GM04503 (cell line): ENCODE measurements around the gene KCNN3.
A peak's percentile ranks its signal among the peaks of the same experiment; 100 is the strongest.

Experiments used
- DNase-seq: peaks from one replicate; pipeline ENCODE4 v3.0.0-alpha.2; 2012; ENCODE audit warnings: low read depth

The KCNN3 gene

DNA sequence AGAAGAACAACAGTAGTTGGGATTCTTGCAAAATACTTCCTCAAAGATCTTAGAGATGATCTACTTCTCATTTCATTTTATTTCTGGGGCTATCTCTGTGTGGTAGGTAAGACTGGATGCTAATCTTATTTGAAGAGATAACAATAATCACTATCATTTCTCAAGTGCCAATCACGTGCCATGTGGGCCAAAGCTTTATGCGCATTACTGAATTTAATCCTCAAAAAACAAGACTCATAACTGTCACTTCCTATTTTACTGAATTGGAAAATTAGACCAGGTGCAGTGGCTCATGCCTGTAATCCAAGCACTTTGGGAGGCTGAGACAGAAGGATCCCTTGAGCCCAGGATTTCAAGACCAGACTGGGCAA lies 121.7 kb downstream of the KCNN3 start:
- no peak for DNase-seq

- DNase-seq: no peak
Measured at GRCh38 chr1:154747740-154748404, 122.2 kb downstream of the KCNN3 start.

DNA sequence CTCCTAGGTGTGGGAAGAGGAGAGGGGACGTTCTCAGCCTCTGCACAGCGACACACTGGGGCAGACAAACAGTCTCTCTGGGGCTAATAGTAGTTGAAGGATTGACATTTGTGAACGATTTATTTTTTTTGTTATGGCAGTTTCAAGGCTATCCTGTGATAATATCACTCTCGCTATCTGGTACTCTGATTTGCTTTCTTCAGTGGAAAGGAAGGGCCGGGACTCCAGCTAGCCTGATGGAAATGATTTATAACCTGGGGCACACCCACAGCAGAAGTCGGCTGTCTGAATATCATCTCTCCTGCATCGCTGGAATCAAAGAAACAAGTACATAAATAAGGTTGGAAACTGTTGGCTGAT lies 122.7 kb downstream of the KCNN3 start:
- DNase-seq: no peak

DNA sequence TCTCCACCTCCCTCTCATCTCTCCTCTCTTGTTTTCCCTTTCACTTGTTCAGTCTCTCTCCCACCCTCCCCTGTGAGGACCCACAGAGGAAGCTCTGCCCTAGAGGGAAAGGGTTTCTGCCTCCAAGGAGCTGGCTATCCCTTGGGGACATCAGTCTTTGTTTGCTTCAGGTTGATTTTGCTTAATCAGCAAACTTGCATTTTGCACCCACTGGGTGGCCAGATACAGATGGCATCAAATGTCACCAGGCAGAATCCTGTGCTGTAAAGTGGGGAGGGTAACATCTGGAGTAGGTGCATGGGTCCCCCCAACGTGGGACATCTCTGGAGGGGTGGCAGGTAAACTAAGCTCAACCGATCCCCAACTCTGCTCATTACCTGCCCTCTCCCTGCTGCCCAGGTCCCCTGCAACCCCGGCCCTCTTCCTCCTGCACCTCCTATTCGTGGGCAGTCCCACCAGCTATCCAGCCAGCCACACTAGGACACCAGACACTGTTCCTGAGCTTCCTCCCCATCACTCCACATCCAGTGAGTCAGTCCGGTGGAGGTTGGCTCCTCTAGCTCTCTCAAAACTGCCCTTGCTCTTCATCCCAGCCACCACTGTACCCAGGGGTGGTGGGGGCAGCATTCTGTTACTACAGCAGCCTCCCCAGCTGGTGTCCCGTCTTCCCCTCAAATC lies 123.3 kb downstream of the KCNN3 start:
- DNase-seq: no peak

- DNase-seq: no peak
Measured at GRCh38 chr1:154745750-154746425, 124.2 kb downstream of the KCNN3 start.

GRCh38 chr1:154745286-154745731 lies 124.8 kb downstream of the KCNN3 start:
- no peak for DNase-seq

DNA sequence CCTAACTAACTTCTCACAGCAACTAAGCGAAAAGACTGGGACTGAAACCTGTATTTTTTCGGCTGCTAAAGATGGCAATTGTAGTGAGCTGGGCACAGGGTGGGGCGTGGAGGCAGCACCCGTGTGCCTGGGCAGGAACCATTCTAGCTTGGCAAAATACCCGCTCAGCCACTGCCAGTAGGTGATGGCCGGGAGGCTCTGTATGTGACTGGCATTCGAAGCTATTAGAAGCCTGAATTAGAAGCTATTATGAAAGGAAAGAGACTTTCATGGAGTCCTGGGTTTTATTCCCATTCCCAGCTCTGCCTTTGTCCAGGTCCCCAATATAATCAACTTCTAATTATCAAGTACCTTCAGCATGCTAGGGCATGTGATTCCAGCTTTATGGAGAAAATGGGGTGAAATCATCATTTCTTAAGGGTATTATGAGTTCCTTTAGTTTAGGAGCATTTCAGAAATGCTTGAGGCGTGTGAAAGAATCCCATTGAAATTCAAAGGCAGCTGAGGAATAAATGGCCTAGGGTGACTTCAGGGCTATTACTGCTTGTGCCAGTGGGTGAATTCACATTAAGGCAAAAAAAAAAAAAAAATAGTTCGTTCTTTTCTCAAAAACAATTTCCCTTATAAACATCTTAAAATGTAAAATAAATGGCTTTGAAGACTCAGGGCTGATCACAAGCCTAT lies 125.6 kb downstream of the KCNN3 start:
- DNase-seq: no peak

GRCh38 chr1:154743526-154744036 lies 126.5 kb downstream of the KCNN3 start:
- no peak for DNase-seq

DNA sequence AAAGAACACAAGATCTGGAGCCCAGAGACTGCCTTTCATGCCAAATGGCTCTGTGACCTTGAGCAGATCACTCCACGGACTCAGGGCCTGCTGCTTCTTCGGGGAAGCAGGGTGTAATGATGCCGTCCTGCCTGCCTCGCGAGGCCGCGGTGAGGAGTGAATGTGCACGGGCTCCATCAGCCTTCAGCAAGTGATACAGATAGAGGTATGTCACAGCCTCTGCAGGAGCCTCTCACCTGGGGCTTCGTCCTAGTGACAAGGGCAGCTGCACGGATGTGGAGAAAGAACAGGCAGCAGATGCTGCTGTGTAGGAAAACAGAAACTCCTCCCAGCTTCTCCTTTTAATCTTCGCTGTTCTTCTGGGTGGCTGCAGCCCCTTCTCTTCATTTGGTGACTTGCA lies 127.5 kb downstream of the KCNN3 start:
- DNase-seq: no peak

- DNase-seq: no peak
Measured at GRCh38 chr1:154741741-154742495, 128.2 kb downstream of the KCNN3 start.

- peak; percentile 61 for DNase-seq
Measured at GRCh38 chr1:154741327-154741726, 128.8 kb downstream of the KCNN3 start.

DNA sequence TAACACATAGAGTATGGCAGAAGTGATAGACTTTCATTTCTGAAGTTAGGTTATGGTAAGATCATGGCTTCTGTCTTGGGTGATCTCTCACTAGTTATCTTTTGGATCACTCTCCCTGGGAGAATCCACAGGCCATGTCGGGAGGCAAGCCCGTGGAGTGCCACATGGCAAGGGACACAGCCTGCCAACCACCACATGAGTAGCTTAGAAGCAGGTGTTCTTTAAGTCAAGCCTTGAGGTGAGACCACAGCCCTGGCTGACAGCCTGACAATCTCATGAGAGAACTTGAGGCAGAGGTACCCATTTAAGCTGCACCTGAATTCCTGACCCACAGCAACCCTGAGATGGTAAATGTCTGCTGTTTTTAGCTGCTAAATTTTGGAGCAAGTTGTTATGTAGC lies 130.4 kb downstream of the KCNN3 start:
- no peak for DNase-seq

DNA sequence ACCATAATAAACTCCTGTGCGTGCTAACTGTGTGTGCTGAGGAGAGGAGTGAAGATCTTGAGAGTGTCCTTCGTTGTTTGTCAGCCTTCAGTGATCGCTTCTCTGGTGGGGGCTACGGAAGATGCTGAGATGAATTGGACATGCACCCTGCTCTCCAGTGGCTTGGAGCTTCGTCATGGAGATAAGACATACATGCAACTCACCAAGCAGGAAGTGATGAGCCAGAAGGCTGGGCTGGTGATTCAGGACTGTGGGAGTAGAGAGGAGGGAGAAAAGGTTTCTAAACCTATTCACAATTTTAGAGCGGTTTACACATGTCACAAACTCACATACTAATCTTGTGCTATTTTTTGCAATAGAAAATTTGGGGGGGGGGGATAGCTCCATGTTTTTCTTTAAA lies 133.2 kb downstream of the KCNN3 start:
- DNase-seq: peak; percentile 35

DNA sequence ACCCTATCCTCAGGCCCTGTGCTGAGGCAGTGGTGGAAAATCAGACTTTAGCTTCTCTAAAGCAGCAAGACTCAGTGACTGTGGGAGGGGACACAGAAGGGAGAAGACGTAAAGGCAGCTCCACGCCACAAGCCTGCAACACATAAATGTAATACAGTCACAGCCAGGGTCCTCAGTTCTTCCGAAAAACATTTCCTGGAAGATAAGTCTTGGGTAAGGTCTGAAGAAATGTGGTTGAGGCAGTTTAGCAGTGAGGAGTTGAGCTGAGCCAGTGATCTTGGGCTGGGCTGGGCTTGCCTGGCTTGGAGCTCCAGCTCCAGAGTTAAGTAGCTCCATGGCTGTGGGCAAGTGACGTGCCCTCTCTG lies 134.3 kb downstream of the KCNN3 start:
- no peak for DNase-seq

DNA sequence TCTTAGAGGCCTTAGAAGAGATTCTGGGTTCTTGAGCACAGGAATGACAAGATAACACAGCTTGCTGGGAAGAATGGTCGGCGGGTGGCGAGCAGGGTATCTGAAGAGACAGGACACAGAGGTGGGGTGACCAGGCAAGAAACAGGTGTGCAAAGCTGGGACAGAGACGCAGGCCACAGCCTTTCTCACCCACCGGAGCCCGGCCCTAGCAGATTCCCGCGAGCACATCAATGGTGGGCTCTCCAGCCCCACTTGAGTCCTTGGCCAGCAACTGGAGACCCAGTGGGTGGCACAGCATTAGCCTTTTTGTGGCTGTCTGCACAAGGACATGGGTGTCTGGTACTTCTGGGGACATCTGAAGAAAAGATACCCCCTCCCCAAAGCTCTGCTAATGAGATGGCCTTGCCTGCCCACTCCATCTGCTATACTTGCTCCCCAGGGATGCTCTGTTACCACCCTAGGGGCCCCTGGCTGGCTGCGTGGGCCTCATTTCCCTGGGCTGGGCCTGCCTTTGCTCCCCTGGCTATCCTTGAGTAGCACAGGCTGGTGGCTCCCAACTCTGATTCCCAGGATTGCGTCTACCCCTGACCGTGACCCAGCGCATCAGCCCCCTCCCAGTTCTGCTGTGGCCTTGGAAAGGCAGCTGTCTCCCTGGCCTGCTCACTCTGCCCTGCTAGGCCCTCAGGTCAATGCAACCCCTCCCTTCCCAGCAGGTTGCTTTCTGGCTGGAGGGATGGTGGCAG lies 134.8 kb downstream of the KCNN3 start:
- DNase-seq: no peak

GRCh38 chr1:154733621-154734020 lies 136.5 kb downstream of the KCNN3 start:
- DNase-seq: no peak

DNA sequence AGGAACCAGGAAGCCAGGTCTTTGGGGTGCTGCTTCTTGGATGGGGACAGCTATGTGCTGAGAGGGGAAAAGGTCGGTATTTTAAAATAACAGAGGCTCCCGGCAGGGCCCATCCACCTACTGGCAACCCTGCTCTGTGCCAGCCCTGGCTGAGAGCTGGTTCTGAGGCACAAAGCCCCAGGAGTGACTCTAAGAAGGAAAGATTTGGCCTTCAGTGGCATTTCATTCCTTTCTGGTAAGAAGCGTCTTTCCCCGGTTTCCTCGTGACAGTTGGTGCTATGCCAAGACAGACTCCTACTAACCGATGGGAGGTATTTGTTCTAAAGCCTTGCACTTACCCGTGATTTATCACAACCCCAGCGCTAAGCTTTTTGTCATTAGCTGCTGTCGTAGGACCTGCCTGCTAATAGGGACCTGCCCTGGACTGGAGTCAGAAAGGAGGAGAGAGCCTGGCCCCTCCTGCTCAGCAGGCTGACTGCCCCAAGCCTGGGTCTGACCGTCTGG lies 139.0 kb downstream of the KCNN3 start:
- peak; percentile 50 for DNase-seq

GRCh38 chr1:154730259-154730658 lies 139.8 kb downstream of the KCNN3 start:
- peak; percentile 42 for DNase-seq

GRCh38 chr1:154729577-154729976 lies 140.5 kb downstream of the KCNN3 start:
- no peak for DNase-seq

GRCh38 chr1:154729031-154729442 lies 141.0 kb downstream of the KCNN3 start:
- peak; percentile 27 for DNase-seq
